Adrenal gland (tissue), 12 donors: Measurements from ENCODE around the gene SPSB4. TPM values are rescaled to one million over a fixed set of nuclear protein-coding genes. Genes with fewer than 3 reads are reported as not detected.

Experiments
- DNase-seq, 7 donors: peaks; one replicate each; pipeline ENCODE4 v3.0.0-alpha.2; 2019 to 2020
- H3K27ac ChIP-seq, 5 donors: fragments of 200-600 bp; sonication (generic) in 4 of 5; 1 replicate in 3 of 5; 2 replicates in 2 of 5; pipeline versions ENCODE4 v1.5.1 to v1.8.0; 2016 to 2020; ENCODE audit warnings: mild to moderate bottlenecking in 1 of 5
- H3K27me3 ChIP-seq: fragments of 200-600 bp; 2 replicates; pipeline ENCODE4 v1.8.0; 2021
- H3K36me3 ChIP-seq, 2 donors: fragments of 200-600 bp; replicated peaks in 1 of 2; 1 replicate in 1 of 2; 2 replicates in 1 of 2; pipeline versions ENCODE4 v1.5.1 to v1.8.0; 2018 to 2022
- H3K4me1 ChIP-seq, 2 donors: fragments of 200-600 bp; replicated peaks in 1 of 2; 1 replicate in 1 of 2; 2 replicates in 1 of 2; pipeline versions ENCODE4 v1.5.1 to v1.8.0; 2018 to 2021
- H3K4me3 ChIP-seq, 4 donors: fragments of 200-600 bp; sonication (generic) in 3 of 4; one replicate each; pipeline ENCODE4 v1.5.1; 2016 to 2018
- H3K9me3 ChIP-seq, 3 donors: fragments of 200-600 bp; sonication (generic) in 1 of 3; replicated peaks in 1 of 3; 1 replicate in 2 of 3; 2 replicates in 1 of 3; pipeline versions ENCODE4 v1.5.1 to v1.8.0; 2016 to 2021
- CTCF ChIP-seq, 6 experiments: fragments of 450-650 bp in 4 of 6; fragments of 200-600 bp in 2 of 6; sonication (generic) in 1 of 6; IDR thresholded peaks; 1 replicate in 5 of 6; 2 replicates in 1 of 6; pipeline versions ENCODE4 v1.5.1 to v1.8.0; 2016 to 2021; ENCODE audit warnings: antibody characterized with exemption in 6 of 6, mild to moderate bottlenecking in 2 of 6, moderate library complexity in 1 of 6
- POLR2A ChIP-seq, 2 donors: fragments of 450-650 bp; IDR thresholded peaks; one replicate each; pipeline ENCODE4 v1.6.1; 2017; ENCODE audit warnings: antibody characterized with exemption in 2 of 2, mild to moderate bottlenecking in 2 of 2, moderate library complexity in 1 of 2
- WGBS, 4 donors: extraction: QIAGEN DNeasy Blood & Tissue Kit in 2 of 4; methylation state at CpG; one replicate each; pipeline versions ENCODE4 v1.1.5 to v1.1.7; 2013 to 2017; 5-methylcytosine and 5-hydroxymethylcytosine counted together
- intact Hi-C, 2 donors: fragments of 100-400 bp; cut with DNase I; formaldehyde crosslinking; loops; one replicate each; pipeline versions ENCODE4 v1.14.1 to v1.15.0; 2022 to 2023
- polyA plus RNA-seq, 3 donors: library from polyadenylated mRNA; stranded (reverse); fragments of 200-250 nt in 2 of 3; fragments of 350-450 nt in 1 of 3; fragmentation: Illumina TruSeq in 1 of 3; extraction: RNeasy Lipid Tissue Mini Kit (QIAGEN cat#74804) in 1 of 3; gene quantifications; one replicate each; pipeline ENCODE4 v1.2.3, GENCODE V29; 2013 to 2014
- total RNA-seq, 9 donors: library from RNA; depleted of rRNA in 4 of 9; stranded (reverse); fragments of >200 nt in 4 of 9; fragments of 120-200 nt in 1 of 9; fragmentation: NEBNext Ultra II Directional in 1 of 9; extraction: Animal tissue kit (Norgen Biotek cat#: 25700) in 1 of 9; gene quantifications; one replicate each; pipeline versions ENCODE4 v1.1.0 to v1.2.4, GENCODE V29; 2013 to 2023
- donor health status: healthy with polysubstance abuse.
- donor health status: Bipolar disorder and iron deficiency.
- donor health status: DM: yes; HTN: yes; CAD: no.
- donor health status: DM: no; HTN: no; CAD: no.
- donor health status: DM: no; HTN: no; CAD: no.
- donor health status: DM: yes; HTN: yes; CAD: no.

The SPSB4 gene
- total and polyA plus RNA-seq, 12 donors = 0.18 to 4.0 (median 1.1) TPM; not detected in 1

- no peak for DNase-seq
- 32 to 71% (median 47%) methylated on average over 2 of the region's 2 CpGs for WGBS, 4 donors
- intact Hi-C loops = no loop called here
Measured at GRCh38 chr3:141183606-141184005, 132.5 kb downstream of the SPSB4 start.

GRCh38 chr3:141184430-141184829 lies 133.3 kb downstream of the SPSB4 start:
- TF ChIP-seq POLR2A (IDR thresholded peaks at IDR 0.05) (no peak), CTCF (IDR thresholded peaks at IDR 0.05) (no peak)
- intact Hi-C loops = no loop called here
- WGBS, 4 donors = 70 to 86% (median 82%) methylated on average over 3 to 4 of the region's 4 CpGs
- Histone ChIP-seq H3K4me1 (no peaks in the 10 kb centered on the region), H3K9me3 (no peaks in the 10 kb centered on the region), H3K36me3 (no peaks in the 10 kb centered on the region), H3K27me3 (no peaks in the 10 kb centered on the region), H3K27ac (no peak overlapping the region), H3K4me3 (no peak overlapping the region)
- DNase-seq = no peak

More at GRCh38 chr3:141183606-141184005, 132.5 kb downstream of the SPSB4 start:
- Histone ChIP-seq H3K4me1 (no peaks in the 10 kb centered on the region), H3K27me3 (no peaks in the 10 kb centered on the region), H3K36me3 (no peaks in the 10 kb centered on the region), H3K9me3 (no peaks in the 10 kb centered on the region), H3K4me3 (no peak overlapping the region), H3K27ac (no peak overlapping the region)
- TF ChIP-seq CTCF (IDR thresholded peaks at IDR 0.05) (no peak), POLR2A (IDR thresholded peaks at IDR 0.05) (no peak)

GRCh38 chr3:141191097-141191749 lies 140.1 kb downstream of the SPSB4 start:
- H3K36me3 ChIP-seq = no peaks in the 10 kb centered on the region
- intact Hi-C loops = loop anchor here (5.0 kb wide), 3 partner anchors 179 to 294 kb away; no protein-coding TSS in a partner anchor
- no peaks in the 10 kb centered on the region for H3K4me1 ChIP-seq
- WGBS, 4 donors = 42 to 87% (median 62%) methylated on average over 2 of the region's 2 CpGs
- DNase-seq = no peak
- H3K9me3 ChIP-seq = no peaks in the 10 kb centered on the region
- H3K27ac ChIP-seq = no peak overlapping the region
- no peak for TF ChIP-seq POLR2A (IDR thresholded peaks at IDR 0.05)
- no peak for TF ChIP-seq CTCF (IDR thresholded peaks at IDR 0.05)
- no peak overlapping the region for H3K4me3 ChIP-seq
- H3K27me3 ChIP-seq = no peaks in the 10 kb centered on the region

GRCh38 chr3:141192345-141192744 lies 141.2 kb downstream of the SPSB4 start:
- Histone ChIP-seq H3K27ac (no peak overlapping the region), H3K36me3 (no peaks in the 10 kb centered on the region), H3K9me3 (no peaks in the 10 kb centered on the region), H3K27me3 (no peaks in the 10 kb centered on the region), H3K4me3 (no peak overlapping the region), H3K4me1 (no peaks in the 10 kb centered on the region)
- TF ChIP-seq POLR2A (IDR thresholded peaks at IDR 0.05) (no peak), CTCF (IDR thresholded peaks at IDR 0.05) (peak; percentile 98 to 100 (median 100))
- DNase-seq = peak; percentile 96 to 100 (median 98)
- intact Hi-C loops = loop anchor here (5.0 kb wide), 3 partner anchors 180 to 295 kb away; no protein-coding TSS in a partner anchor
- WGBS, 4 donors = 7 to 10% (median 9%) methylated on average over 8 to 11 of the region's 11 CpGs
